NCI-H82 treated with DMSO at 0.1 percent for 48 hours (cell line): ENCODE measurements around the gene DGKZ.
"Not testable (repeated sequence)": the region's sequence is repeated elsewhere in the genome, so short reads cannot be mapped to it uniquely, and the experiment has no call there.

ENCODE experiments used
- DNase-seq: peaks from one replicate; lab custom pipeline; 2025; ENCODE audit not compliant: unreplicated experiment; lab: John Stamatoyannopoulos, UW

Gene DGKZ

DNA sequence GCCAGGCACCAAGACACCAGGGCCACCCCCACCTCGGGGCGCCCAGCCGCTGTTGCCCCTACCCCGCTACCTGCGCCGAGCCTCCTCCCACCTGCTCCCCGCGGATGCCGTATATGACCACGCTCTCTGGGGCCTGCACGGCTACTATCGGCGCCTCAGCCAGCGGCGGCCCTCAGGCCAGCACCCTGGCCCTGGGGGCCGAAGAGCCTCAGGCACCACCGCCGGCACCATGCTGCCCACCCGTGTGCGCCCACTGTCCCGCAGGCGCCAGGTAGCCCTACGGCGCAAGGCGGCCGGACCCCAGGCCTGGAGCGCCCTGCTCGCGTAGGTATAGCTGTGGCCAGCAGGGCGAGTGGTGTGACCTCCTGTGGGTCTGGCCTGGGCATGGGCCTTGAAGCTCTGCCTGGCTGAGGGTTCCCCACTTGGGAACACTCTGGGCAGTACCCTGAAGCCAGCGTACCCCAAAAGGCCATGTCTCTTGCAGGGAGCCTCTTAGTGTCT, 19.4 kb downstream of the DGKZ start:
- no peak for DNase-seq

DNA sequence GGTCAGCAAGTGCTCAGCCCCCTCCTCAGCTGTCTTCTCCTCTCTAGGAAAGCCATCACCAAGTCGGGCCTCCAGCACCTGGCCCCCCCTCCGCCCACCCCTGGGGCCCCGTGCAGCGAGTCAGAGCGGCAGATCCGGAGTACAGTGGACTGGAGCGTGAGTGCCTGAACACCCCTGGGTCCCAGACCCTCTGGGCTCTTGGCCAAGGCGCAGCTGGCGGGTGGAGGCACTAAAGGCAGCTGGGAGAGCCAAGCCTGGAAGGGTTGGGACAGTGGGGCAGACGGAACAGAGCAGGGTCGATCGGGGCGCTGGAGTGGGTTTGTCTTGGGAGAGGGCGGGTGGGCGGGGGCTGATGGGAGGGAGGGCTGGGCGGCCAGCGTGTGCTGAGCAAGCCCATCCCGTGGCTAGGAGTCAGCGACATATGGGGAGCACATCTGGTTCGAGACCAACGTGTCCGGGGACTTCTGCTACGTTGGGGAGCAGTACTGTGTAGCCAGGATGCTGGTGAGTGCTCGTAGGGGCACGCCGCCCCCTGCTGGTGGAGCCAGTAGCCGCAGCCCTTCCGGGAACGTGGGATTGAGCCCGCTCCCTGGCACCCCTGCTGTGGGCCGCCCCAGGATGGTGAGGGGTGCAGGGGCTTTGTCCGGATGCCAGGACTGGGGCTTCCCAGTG, 20.1 kb downstream of the DGKZ start:
- no peak for DNase-seq

DNA sequence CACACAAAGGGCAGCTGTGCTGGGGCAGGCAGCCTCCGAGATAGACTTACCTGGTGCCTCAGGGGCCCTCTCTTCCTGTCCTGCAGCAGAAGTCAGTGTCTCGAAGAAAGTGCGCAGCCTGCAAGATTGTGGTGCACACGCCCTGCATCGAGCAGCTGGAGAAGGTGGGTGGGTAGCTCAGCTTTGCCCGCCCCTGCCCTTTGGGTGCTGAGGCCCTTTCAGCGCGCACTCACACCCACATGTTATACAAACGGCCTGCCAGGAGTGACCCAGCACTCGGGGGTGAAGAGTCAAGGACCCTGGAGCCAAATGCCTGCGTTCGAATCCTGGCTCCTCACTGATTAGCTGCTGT, 20.6 kb downstream of the DGKZ start:
- DNase-seq: no peak

DNA sequence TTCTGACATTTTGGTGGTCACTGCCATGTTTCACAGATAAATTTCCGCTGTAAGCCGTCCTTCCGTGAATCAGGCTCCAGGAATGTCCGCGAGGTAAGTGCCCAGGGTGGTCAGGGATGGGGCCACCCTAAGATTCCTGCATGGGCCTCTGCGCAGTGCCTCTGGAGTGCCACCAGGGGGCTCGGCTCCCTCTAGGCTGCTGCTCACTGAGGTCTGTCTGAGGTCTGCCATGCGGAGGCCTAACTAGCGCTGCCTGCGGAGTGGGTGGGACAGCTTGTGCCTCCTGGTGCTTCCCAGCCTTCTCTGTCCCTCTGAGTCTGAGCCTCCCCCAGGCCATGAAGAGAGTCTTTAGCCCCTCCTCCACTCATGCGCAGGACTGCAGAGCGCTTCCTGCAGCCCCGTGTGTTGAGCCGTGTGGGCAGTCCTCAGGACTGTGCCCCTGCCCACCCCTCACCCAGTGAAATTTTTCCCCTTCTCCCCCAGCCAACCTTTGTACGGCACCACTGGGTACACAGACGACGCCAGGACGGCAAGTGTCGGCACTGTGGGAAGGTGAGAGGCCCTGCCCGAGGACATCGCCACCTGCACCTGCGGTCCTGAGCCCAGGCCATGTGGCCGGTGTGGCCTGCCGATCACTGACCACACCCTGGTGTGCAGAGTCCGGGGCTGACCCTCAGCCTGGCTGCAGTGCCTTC, 22.3 kb downstream of the DGKZ start:
- DNase-seq: peak; percentile 44

DNA sequence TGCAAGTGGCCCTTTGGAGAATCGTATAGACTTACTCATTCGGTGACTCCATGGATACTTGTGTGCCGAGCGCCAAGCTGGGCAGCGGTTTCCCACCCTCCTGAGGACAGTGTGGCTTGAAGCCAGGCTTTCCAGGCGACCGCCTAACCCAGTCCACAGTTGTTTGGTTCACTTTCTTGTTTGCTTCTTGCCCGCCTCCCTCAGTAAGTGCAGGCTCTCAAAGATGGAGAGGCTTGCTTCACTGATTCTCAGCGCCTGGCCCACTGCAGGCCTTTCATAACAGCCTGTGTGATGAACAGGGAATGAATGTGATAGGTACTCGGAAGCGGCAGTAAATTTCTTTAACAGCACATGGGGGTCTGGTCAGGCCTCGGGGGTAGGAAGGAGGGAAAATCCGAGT, 23.0 kb downstream of the DGKZ start:
- DNase-seq: no peak

DNA sequence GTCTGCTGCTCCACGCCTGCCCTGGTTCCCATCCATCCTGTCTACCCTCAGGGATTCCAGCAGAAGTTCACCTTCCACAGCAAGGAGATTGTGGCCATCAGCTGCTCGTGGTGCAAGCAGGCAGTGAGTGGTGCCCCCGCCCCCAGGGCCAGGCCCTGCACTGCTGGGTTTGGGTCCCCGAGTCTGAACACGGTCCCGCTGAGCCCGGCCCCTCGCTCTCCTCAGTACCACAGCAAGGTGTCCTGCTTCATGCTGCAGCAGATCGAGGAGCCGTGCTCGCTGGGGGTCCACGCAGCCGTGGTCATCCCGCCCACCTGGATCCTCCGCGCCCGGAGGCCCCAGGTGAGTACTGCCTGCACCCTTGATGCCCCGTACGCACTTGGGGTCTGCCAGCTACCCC, 24.0 kb downstream of the DGKZ start:
- DNase-seq: not testable (repeated sequence)

DNA sequence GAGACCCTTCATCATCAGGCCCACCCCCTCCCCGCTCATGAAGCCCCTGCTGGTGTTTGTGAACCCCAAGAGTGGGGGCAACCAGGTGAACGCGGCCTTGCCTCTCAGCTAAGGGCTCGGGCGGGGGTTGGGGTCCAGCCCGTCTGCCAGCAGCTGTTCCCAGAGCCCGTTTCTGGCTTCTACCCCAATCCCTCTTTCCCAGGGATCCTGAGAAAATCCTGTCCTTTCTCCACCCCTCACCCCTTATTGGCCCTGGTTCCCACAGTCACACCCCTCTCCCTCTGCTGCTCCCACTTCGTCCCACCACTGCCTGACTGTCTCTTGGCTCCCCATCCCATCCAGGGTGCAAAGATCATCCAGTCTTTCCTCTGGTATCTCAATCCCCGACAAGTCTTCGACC, 24.8 kb downstream of the DGKZ start:
- DNase-seq: no peak

DNA sequence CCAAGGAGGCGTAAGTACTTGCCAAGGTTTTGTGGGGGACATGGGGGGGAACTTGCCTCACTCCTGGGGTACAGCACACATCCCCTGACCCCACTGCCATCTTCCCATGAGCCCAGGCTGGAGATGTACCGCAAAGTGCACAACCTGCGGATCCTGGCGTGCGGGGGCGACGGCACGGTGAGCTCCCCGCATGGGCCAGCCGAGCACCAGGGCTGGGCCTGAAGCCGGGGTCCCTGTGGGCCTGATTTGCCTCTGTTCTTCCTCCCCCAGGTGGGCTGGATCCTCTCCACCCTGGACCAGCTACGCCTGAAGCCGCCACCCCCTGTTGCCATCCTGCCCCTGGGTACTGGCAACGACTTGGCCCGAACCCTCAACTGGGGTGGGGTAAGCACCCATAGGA, 25.2 kb downstream of the DGKZ start:
- DNase-seq: not testable (repeated sequence)

DNA sequence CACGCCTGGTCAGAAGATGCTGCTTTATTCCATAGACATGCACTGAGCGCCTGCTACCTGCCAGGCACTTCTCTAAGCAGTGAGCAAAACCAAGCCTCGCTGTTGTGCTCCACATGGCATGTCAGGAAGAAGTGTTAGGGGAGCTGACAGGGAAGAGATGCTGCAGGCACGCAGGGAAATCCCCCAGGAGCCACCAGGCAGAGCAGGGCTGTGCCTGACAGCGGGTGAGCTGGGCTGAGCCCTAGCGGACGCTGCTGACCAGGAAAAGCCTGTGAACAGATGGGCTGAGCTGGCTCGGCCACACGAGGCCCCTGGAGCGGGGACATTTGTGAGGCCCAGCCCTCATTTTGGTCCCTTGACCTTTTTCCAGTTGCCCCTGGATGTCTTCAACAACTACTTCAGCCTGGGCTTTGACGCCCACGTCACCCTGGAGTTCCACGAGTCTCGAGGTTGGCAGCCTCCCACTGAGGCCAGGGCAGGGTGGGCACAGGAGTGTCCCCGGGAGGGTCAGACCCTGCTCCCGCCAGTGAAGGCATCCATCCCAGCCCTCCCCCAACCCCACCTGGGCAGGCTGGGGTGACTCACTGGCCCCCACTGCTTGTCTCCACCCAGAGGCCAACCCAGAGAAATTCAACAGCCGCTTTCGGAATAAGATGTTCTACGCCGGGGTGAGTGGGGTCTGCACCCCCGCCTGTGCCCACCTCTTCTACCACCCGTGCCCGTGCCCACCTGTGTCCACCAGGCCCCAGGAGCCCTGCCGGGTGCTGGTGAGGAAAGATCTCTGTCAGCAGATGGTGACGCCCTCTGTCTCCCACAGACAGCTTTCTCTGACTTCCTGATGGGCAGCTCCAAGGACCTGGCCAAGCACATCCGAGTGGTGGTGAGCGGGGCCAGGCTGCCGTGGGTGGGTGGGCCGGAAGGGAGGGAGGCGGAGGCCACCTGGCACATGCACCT, 26.8 kb downstream of the DGKZ start:
- no peak for DNase-seq

DNA sequence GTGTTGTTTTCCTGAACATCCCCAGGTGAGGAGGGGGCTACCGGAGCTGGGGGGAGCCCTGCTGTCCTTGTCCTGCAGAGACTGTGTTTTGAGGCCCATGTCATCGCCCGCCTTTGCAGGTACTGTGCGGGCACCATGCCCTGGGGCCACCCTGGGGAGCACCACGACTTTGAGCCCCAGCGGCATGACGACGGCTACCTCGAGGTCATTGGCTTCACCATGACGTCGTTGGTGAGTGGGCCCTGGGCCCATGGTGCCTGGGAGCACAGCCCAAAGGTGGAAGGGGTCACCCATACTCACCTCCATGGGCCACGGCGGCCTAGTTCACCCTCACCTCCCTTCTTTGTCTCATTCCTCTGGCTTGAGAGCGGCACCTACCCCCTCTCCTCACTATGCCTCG, 27.6 kb downstream of the DGKZ start:
- DNase-seq: no peak

DNA sequence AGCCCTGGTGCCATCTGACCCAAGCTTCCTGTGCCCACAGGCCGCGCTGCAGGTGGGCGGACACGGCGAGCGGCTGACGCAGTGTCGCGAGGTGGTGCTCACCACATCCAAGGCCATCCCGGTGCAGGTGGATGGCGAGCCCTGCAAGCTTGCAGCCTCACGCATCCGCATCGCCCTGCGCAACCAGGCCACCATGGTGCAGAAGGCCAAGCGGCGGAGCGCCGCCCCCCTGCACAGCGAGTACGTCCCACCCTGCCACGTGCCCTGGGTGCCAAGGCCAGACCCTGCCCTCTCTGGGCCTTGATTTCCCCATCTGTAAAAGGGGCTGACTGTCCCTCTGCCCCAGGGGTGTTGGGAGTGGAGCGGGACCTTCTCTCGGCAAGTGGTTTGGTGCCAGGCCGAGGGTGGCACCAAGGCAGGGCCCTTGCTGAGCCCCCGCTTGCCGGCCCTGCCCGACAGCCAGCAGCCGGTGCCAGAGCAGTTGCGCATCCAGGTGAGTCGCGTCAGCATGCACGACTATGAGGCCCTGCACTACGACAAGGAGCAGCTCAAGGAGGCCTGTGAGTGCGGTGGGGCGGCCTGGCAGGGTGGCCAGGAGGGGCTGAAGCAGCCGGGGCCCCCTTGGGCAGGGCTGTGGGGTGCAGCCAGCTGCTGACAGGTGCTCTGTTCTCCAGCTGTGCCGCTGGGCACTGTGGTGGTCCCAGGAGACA, 28.3 kb downstream of the DGKZ start:
- no peak for DNase-seq

DNA sequence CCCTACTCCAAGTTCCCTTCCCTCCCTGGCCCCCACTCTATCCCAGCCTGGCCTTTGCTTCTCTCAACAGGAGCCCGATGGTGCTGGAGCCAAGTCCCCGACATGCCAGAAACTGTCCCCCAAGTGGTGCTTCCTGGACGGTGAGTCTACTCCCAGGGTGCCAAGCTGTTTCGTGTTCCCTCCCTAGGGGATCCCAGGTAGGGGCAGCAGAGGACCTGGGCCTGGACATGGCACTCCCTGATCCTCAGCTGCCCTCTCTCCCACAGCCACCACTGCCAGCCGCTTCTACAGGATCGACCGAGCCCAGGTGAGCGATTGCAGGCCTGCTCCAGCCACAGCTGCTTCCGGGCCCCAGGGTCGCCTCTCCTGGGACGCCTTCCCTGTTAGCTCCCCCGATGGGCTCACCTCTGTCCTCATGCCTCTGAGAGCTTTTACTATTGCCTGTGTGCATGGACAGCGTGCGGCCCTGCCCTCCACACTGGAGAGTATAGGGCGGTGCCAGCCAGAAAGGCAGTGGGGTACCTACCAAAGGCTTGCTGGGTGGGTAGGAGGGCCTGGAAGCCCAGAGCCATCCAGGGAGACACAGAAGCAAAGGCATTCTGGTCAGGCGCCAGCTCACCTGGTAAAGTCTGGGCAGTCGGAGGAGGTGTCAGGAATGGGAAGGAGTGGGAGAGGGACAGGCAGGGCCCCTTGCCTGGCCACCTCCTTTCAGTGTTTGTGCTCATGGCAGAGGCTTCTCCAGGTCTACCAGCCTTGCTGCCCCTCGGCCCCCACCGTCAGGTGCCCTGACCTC, 29.2 kb downstream of the DGKZ start:
- DNase-seq: no peak

DNA sequence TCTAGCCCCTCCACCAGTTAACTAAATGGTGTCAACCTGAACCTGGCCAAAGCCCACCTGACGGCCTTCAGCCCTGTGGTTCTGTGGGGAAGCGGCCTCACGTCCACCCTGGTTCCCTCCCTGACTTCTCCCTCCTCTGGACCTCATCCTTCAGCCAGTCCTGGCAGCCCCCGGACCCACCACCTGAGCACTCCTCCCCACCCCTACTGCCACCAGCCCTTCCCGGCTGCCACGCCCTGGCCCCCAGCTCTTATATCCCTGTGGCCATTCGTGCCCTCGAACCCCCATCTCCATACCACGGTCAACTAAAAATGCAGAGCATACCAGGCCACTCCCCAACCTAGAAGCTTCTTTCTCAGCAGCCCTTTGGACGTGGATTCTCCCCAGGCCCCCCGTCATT, 30.0 kb downstream of the DGKZ start:
- no peak for DNase-seq

DNA sequence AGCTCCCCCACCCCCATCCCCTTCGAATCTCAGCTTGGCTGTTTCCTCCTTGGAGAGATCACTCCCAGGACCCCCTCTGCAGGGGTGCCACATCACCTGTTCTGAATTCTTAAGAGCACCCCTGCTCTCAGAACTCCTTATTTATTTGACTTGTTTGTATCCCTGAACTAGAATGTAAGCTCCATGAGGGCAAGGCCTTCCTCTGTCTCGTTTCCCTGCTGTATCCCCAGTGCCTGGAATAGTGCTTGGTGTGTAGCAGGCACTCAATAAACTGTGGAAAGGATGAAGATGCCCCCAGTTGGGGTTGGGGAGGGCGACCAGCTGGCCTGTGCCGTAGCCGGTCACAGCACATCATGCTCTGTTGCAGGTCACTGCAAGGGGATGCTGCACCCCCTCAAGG, 30.6 kb downstream of the DGKZ start:
- no peak for DNase-seq

DNA sequence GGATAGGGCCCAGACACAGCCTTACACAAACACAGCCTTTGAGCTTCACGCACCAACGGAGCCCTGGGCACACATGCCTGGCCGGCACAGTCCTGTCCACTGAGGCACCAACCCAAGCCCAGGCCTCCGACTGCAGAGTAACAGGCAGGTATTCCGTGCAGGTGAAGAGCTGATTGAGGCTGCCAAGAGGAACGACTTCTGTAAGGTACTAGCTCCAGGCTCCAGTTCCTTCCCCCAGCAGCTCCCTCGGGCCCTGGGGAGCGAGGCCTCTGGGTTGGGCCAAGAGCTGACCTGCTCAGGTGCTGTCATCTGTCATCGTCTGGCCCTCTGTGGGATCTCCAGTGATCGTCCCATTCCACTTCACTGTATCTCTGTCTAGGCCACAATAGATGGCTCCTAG, 31.0 kb downstream of the DGKZ start:
- DNase-seq: no peak

DNA sequence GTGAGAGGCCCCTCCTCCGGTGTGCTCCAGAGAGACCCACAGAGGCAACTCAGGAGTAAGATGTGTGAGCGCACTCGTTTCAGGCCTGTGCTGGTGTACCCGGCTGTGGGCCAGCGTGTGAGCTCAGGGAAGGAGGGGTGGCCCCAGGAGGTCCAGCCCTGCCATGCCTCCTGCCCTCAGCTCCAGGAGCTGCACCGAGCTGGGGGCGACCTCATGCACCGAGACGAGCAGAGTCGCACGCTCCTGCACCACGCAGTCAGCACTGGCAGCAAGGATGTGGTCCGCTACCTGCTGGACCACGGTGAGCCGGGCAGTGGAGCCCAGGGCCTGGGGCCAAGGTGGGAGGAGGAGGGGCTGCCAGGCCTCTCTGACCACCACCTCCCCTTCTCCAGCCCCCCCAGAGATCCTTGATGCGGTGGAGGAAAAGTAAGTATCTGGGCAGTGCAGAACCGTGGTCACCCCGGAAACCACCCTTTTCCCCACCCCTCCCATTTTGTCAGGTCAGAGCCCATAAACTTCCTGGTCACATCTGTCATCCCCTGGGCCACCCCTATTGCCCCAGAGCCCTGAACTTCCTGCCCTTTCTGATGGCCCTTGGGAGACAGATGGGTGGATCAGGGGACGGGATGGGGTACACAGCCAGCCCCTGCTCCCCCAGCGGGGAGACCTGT, 31.7 kb downstream of the DGKZ start:
- no peak for DNase-seq

DNA sequence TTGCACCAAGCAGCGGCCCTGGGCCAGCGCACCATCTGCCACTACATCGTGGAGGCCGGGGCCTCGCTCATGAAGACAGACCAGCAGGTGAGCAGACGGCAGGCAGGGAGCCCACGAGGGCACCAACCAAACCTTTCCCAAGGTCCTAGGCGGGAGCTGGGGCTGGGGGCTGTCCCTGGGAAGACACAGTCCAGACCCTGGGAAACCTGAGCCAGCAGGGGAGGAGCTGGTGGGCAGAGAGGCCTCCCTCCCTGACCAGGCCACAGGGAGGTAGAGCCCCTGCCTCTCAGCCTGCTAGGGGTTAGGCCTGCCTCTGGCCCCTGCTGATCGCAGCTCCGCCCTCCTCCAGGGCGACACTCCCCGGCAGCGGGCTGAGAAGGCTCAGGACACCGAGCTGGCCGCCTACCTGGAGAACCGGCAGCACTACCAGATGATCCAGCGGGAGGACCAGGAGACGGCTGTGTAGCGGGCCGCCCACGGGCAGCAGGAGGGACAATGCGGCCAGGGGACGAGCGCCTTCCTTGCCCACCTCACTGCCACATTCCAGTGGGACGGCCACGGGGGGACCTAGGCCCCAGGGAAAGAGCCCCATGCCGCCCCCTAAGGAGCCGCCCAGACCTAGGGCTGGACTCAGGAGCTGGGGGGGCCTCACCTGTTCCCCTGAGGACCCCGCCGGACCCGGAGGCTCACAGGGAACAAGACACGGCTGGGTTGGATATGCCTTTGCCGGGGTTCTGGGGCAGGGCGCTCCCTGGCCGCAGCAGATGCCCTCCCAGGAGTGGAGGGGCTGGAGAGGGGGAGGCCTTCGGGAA, 32.4 kb downstream of the DGKZ start:
- DNase-seq: not testable (repeated sequence)

DNA sequence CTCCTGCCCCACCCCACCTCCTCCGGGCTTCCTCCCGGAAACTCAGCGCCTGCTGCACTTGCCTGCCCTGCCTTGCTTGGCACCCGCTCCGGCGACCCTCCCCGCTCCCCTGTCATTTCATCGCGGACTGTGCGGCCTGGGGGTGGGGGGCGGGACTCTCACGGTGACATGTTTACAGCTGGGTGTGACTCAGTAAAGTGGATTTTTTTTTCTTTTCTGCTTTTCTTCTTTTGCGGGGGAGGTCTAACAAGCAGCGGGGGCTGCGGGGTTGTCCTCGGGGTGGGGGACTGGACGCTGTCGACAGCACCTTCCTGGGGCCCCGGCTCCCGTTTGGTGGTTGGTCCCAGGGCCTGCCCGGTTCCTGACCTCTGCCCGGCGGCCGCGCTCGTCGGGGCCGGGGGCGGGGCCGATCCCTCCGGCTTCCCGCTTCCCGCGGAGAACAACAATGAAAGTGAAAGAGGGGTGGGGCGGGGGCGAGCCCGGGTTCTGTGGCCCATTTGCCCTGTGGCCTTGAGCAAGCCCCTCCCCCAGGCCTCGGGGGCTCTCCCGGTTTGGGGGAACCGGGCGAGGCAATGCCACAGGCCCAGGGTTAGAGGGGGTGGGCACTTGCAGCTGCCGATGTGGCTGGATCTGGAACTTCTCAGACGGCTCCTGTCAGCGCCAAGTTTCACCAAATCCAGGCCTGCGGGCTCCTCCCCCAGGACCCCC, 33.2 kb downstream of the DGKZ start:
- no peak for DNase-seq
